ENCODE results near the gene METAP1.
A peak's percentile ranks its signal among the peaks of the same experiment; 100 is the strongest.

Gene METAP1

GRCh38 chr4:98996765-98997068 is 1.2 kb downstream of the METAP1 start:
- Histone ChIP-seq H3K4me3 (ENCODE audit: low read length in 2 of 2) (peak overlapping the region; percentile 89 to 100), H3K36me3 (ENCODE audit: control insufficient read depth in 2 of 2, insufficient read depth in 2 of 2, low read length in 2 of 2) (no peaks in the 10 kb centered on the region), H3K9me3 (ENCODE audit: control insufficient read depth in 2 of 2, low read length in 2 of 2) (no peaks in the 10 kb centered on the region), H3K4me1 (ENCODE audit: control insufficient read depth in 2 of 2, insufficient read depth in 2 of 2, low read length in 2 of 2) (peaks cover 12 to 13% of the 10 kb centered on the region in 2 donors), H3K27ac (ENCODE audit: low read depth in 2 of 2, low read length in 2 of 2) (no peak overlapping the region), H3K27me3 (ENCODE audit: control insufficient read depth in 2 of 2, insufficient read depth in 2 of 2, low read length in 2 of 2) (no peaks in the 10 kb centered on the region), H3K9ac (ENCODE audit: low read depth in 1 of 2, low read length in 2 of 2) (peak overlapping the region; percentile 68 to 74)

GRCh38 chr4:98997166-98997565 is 1.6 kb downstream of the METAP1 start:
- H3K4me1 ChIP-seq (ENCODE audit: control insufficient read depth in 2 of 2, insufficient read depth in 2 of 2, low read length in 2 of 2) = peaks cover 12 to 13% of the 10 kb centered on the region in 2 donors
- no peaks in the 10 kb centered on the region for H3K27me3 ChIP-seq (ENCODE audit: control insufficient read depth in 2 of 2, insufficient read depth in 2 of 2, low read length in 2 of 2)
- H3K4me3 ChIP-seq (ENCODE audit: low read length in 2 of 2) = peak overlapping the region in 1 of 2 donors; percentile 100
- H3K36me3 ChIP-seq (ENCODE audit: control insufficient read depth in 2 of 2, insufficient read depth in 2 of 2, low read length in 2 of 2) = no peaks in the 10 kb centered on the region
- H3K9me3 ChIP-seq (ENCODE audit: control insufficient read depth in 2 of 2, low read length in 2 of 2) = no peaks in the 10 kb centered on the region
- H3K27ac ChIP-seq (ENCODE audit: low read depth in 2 of 2, low read length in 2 of 2) = no peak overlapping the region
- H3K9ac ChIP-seq (ENCODE audit: low read depth in 1 of 2, low read length in 2 of 2) = no peak overlapping the region

- Histone ChIP-seq H3K27me3 (ENCODE audit: control insufficient read depth in 2 of 2, insufficient read depth in 2 of 2, low read length in 2 of 2) (no peaks in the 10 kb centered on the region), H3K36me3 (ENCODE audit: control insufficient read depth in 2 of 2, insufficient read depth in 2 of 2, low read length in 2 of 2) (no peaks in the 10 kb centered on the region), H3K9me3 (ENCODE audit: control insufficient read depth in 2 of 2, low read length in 2 of 2) (no peaks in the 10 kb centered on the region), H3K4me3 (ENCODE audit: low read length in 2 of 2) (no peak overlapping the region), H3K9ac (ENCODE audit: low read depth in 1 of 2, low read length in 2 of 2) (no peak overlapping the region), H3K27ac (ENCODE audit: low read depth in 2 of 2, low read length in 2 of 2) (no peak overlapping the region), H3K4me1 (ENCODE audit: control insufficient read depth in 2 of 2, insufficient read depth in 2 of 2, low read length in 2 of 2) (peaks cover 12 to 13% of the 10 kb centered on the region in 2 donors)
These were observed 3.0 kb downstream of the METAP1 start for GRCh38 chr4:98998551-98998950.

GRCh38 chr4:99002279-99002678 is 6.8 kb downstream of the METAP1 start:
- no peak overlapping the region for H3K27ac ChIP-seq (ENCODE audit: low read depth in 2 of 2, low read length in 2 of 2)
- no peaks in the 10 kb centered on the region for H3K36me3 ChIP-seq (ENCODE audit: control insufficient read depth in 2 of 2, insufficient read depth in 2 of 2, low read length in 2 of 2)
- H3K9me3 ChIP-seq (ENCODE audit: control insufficient read depth in 2 of 2, low read length in 2 of 2) = no peaks in the 10 kb centered on the region
- no peaks in the 10 kb centered on the region for H3K27me3 ChIP-seq (ENCODE audit: control insufficient read depth in 2 of 2, insufficient read depth in 2 of 2, low read length in 2 of 2)
- no peak overlapping the region for H3K4me3 ChIP-seq (ENCODE audit: low read length in 2 of 2)
- no peak overlapping the region for H3K9ac ChIP-seq (ENCODE audit: low read depth in 1 of 2, low read length in 2 of 2)
- no peaks in the 10 kb centered on the region for H3K4me1 ChIP-seq (ENCODE audit: control insufficient read depth in 2 of 2, insufficient read depth in 2 of 2, low read length in 2 of 2)

- Histone ChIP-seq H3K36me3 (ENCODE audit: control insufficient read depth in 2 of 2, insufficient read depth in 2 of 2, low read length in 2 of 2) (no peaks in the 10 kb centered on the region), H3K4me1 (ENCODE audit: control insufficient read depth in 2 of 2, insufficient read depth in 2 of 2, low read length in 2 of 2) (no peaks in the 10 kb centered on the region), H3K27me3 (ENCODE audit: control insufficient read depth in 2 of 2, insufficient read depth in 2 of 2, low read length in 2 of 2) (no peaks in the 10 kb centered on the region), H3K9ac (ENCODE audit: low read depth in 1 of 2, low read length in 2 of 2) (no peak overlapping the region), H3K9me3 (ENCODE audit: control insufficient read depth in 2 of 2, low read length in 2 of 2) (no peaks in the 10 kb centered on the region), H3K27ac (ENCODE audit: low read depth in 2 of 2, low read length in 2 of 2) (no peak overlapping the region), H3K4me3 (ENCODE audit: low read length in 2 of 2) (no peak overlapping the region)
These were observed 12.5 kb downstream of the METAP1 start for GRCh38 chr4:99008051-99008450.

GRCh38 chr4:99011910-99012309 is 16.4 kb downstream of the METAP1 start:
- H3K9ac ChIP-seq (ENCODE audit: low read depth in 1 of 2, low read length in 2 of 2) = no peak overlapping the region
- H3K9me3 ChIP-seq (ENCODE audit: control insufficient read depth in 2 of 2, low read length in 2 of 2) = no peaks in the 10 kb centered on the region
- H3K4me3 ChIP-seq (ENCODE audit: low read length in 2 of 2) = no peak overlapping the region
- no peaks in the 10 kb centered on the region for H3K36me3 ChIP-seq (ENCODE audit: control insufficient read depth in 2 of 2, insufficient read depth in 2 of 2, low read length in 2 of 2)
- H3K27me3 ChIP-seq (ENCODE audit: control insufficient read depth in 2 of 2, insufficient read depth in 2 of 2, low read length in 2 of 2) = no peaks in the 10 kb centered on the region
- H3K27ac ChIP-seq (ENCODE audit: low read depth in 2 of 2, low read length in 2 of 2) = no peak overlapping the region
- H3K4me1 ChIP-seq (ENCODE audit: control insufficient read depth in 2 of 2, insufficient read depth in 2 of 2, low read length in 2 of 2) = no peaks in the 10 kb centered on the region

GRCh38 chr4:99013402-99013843 is 17.9 kb downstream of the METAP1 start:
- Histone ChIP-seq H3K27ac (ENCODE audit: low read depth in 2 of 2, low read length in 2 of 2) (no peak overlapping the region), H3K4me3 (ENCODE audit: low read length in 2 of 2) (no peak overlapping the region)

GRCh38 chr4:99013884-99014523 is 18.5 kb downstream of the METAP1 start:
- Histone ChIP-seq H3K4me3 (ENCODE audit: low read length in 2 of 2) (no peak overlapping the region), H3K27ac (ENCODE audit: low read depth in 2 of 2, low read length in 2 of 2) (peak overlapping the region in 1 of 2 donors; percentile 6)

More at GRCh38 chr4:99013402-99013843, 17.9 kb downstream of the METAP1 start:
- Histone ChIP-seq H3K36me3 (ENCODE audit: control insufficient read depth in 2 of 2, insufficient read depth in 2 of 2, low read length in 2 of 2) (no peaks in the 10 kb centered on the region), H3K9me3 (ENCODE audit: control insufficient read depth in 2 of 2, low read length in 2 of 2) (no peaks in the 10 kb centered on the region), H3K4me1 (ENCODE audit: control insufficient read depth in 2 of 2, insufficient read depth in 2 of 2, low read length in 2 of 2) (no peaks in the 10 kb centered on the region), H3K9ac (ENCODE audit: low read depth in 1 of 2, low read length in 2 of 2) (no peak overlapping the region), H3K27me3 (ENCODE audit: control insufficient read depth in 2 of 2, insufficient read depth in 2 of 2, low read length in 2 of 2) (no peaks in the 10 kb centered on the region)

GRCh38 chr4:99021386-99021785 is 25.9 kb downstream of the METAP1 start:
- Histone ChIP-seq H3K9me3 (ENCODE audit: control insufficient read depth in 2 of 2, low read length in 2 of 2) (peaks cover 4% of the 10 kb centered on the region in 2 donors), H3K27me3 (ENCODE audit: control insufficient read depth in 2 of 2, insufficient read depth in 2 of 2, low read length in 2 of 2) (no peaks in the 10 kb centered on the region), H3K4me1 (ENCODE audit: control insufficient read depth in 2 of 2, insufficient read depth in 2 of 2, low read length in 2 of 2) (peaks cover 5 to 22% of the 10 kb centered on the region in 2 donors), H3K9ac (ENCODE audit: low read depth in 1 of 2, low read length in 2 of 2) (no peak overlapping the region), H3K27ac (ENCODE audit: low read depth in 2 of 2, low read length in 2 of 2) (no peak overlapping the region), H3K36me3 (ENCODE audit: control insufficient read depth in 2 of 2, insufficient read depth in 2 of 2, low read length in 2 of 2) (no peaks in the 10 kb centered on the region), H3K4me3 (ENCODE audit: low read length in 2 of 2) (no peak overlapping the region)

More at GRCh38 chr4:99013884-99014523, 18.5 kb downstream of the METAP1 start:
- Histone ChIP-seq H3K4me1 (ENCODE audit: control insufficient read depth in 2 of 2, insufficient read depth in 2 of 2, low read length in 2 of 2) (no peaks in the 10 kb centered on the region), H3K36me3 (ENCODE audit: control insufficient read depth in 2 of 2, insufficient read depth in 2 of 2, low read length in 2 of 2) (no peaks in the 10 kb centered on the region), H3K9ac (ENCODE audit: low read depth in 1 of 2, low read length in 2 of 2) (no peak overlapping the region), H3K9me3 (ENCODE audit: control insufficient read depth in 2 of 2, low read length in 2 of 2) (no peaks in the 10 kb centered on the region), H3K27me3 (ENCODE audit: control insufficient read depth in 2 of 2, insufficient read depth in 2 of 2, low read length in 2 of 2) (no peaks in the 10 kb centered on the region)

GRCh38 chr4:99022566-99022965 is 27.0 kb downstream of the METAP1 start:
- H3K4me3 ChIP-seq (ENCODE audit: low read length in 2 of 2) = peak overlapping the region in 1 of 2 donors; percentile 27
- H3K9ac ChIP-seq (ENCODE audit: low read depth in 1 of 2, low read length in 2 of 2) = no peak overlapping the region
- H3K27ac ChIP-seq (ENCODE audit: low read depth in 2 of 2, low read length in 2 of 2) = no peak overlapping the region
- H3K4me1 ChIP-seq (ENCODE audit: control insufficient read depth in 2 of 2, insufficient read depth in 2 of 2, low read length in 2 of 2) = peaks cover 8 to 24% of the 10 kb centered on the region in 2 donors
- peaks cover 4% of the 10 kb centered on the region in 2 donors for H3K9me3 ChIP-seq (ENCODE audit: control insufficient read depth in 2 of 2, low read length in 2 of 2)
- H3K36me3 ChIP-seq (ENCODE audit: control insufficient read depth in 2 of 2, insufficient read depth in 2 of 2, low read length in 2 of 2) = no peaks in the 10 kb centered on the region
- no peaks in the 10 kb centered on the region for H3K27me3 ChIP-seq (ENCODE audit: control insufficient read depth in 2 of 2, insufficient read depth in 2 of 2, low read length in 2 of 2)
